Mesenteric fat pad (tissue), 1 donor: Measurements from ENCODE around the gene LRRK2. TPM values are rescaled to one million over a fixed set of nuclear protein-coding genes. Genes with fewer than 3 reads are reported as not detected.
"Not testable (repeated sequence)": the region's sequence is repeated elsewhere in the genome, so short reads cannot be mapped to it uniquely, and the experiment has no call there.

Source experiments
- DNase-seq: peaks from one replicate; pipeline ENCODE4 v3.0.0-alpha.2; 2020; ENCODE audit warnings: low spot score
- total RNA-seq: library from RNA; stranded (reverse); fragmentation: NEBNext Ultra II Directional; extraction: Animal tissue kit (Norgen Biotek cat#: 25700); gene quantifications from one replicate; pipeline ENCODE4 v1.2.1, GENCODE V29; 2021
- donor health status: DM: yes; HTN: yes; CAD: no.

Gene LRRK2
- total RNA-seq, 1 donor from 2014 or later, result 16.3 TPM

- no peak for DNase-seq
Observed at GRCh38 chr12:40313928-40314327, 89.1 kb downstream of the LRRK2 start.

GRCh38 chr12:40314927-40315326 lies 90.1 kb downstream of the LRRK2 start:
- no peak for DNase-seq

GRCh38 chr12:40315375-40315774 lies 90.6 kb downstream of the LRRK2 start:
- DNase-seq, result no peak

- no peak for DNase-seq
Observed at GRCh38 chr12:40324261-40324660, 99.5 kb downstream of the LRRK2 start.

- DNase-seq, result no peak
Observed at GRCh38 chr12:40325349-40325960, 100.7 kb downstream of the LRRK2 start.

GRCh38 chr12:40327535-40327934 lies 102.7 kb downstream of the LRRK2 start:
- no peak for DNase-seq

- DNase-seq, result no peak
Observed at GRCh38 chr12:40330180-40330579, 105.4 kb downstream of the LRRK2 start.

- DNase-seq, result no peak
Observed at GRCh38 chr12:40331886-40332285, 107.1 kb downstream of the LRRK2 start.

GRCh38 chr12:40335991-40336390 lies 111.2 kb downstream of the LRRK2 start:
- no peak for DNase-seq

- no peak for DNase-seq
Observed at GRCh38 chr12:40336573-40337199, 111.9 kb downstream of the LRRK2 start.

- no peak for DNase-seq
Observed at GRCh38 chr12:40338071-40338470, 113.3 kb downstream of the LRRK2 start.

- DNase-seq, result no peak
Observed at GRCh38 chr12:40338621-40339020, 113.8 kb downstream of the LRRK2 start.

GRCh38 chr12:40342010-40342409 lies 117.2 kb downstream of the LRRK2 start:
- DNase-seq, result no peak

- DNase-seq, result no peak
Observed at GRCh38 chr12:40343124-40343523, 118.3 kb downstream of the LRRK2 start.

- no peak for DNase-seq
Observed at GRCh38 chr12:40344312-40344711, 119.5 kb downstream of the LRRK2 start.

- no peak for DNase-seq
Observed at GRCh38 chr12:40351976-40352375, 127.2 kb downstream of the LRRK2 start.

- DNase-seq, result no peak
Observed at GRCh38 chr12:40375076-40375475, 150.3 kb downstream of the LRRK2 start.

GRCh38 chr12:40376533-40377267 lies 151.9 kb downstream of the LRRK2 start:
- no peak for DNase-seq

- no peak for DNase-seq
Observed at GRCh38 chr12:40378691-40379090, 153.9 kb downstream of the LRRK2 start.

GRCh38 chr12:40382217-40382616 lies 157.4 kb downstream of the LRRK2 start:
- no peak for DNase-seq

GRCh38 chr12:40387279-40387678 lies 162.5 kb downstream of the LRRK2 start:
- DNase-seq, result not testable (repeated sequence)

GRCh38 chr12:40390980-40391379 lies 166.2 kb downstream of the LRRK2 start:
- no peak for DNase-seq

GRCh38 chr12:40393026-40393425 lies 168.2 kb downstream of the LRRK2 start:
- DNase-seq, result no peak
